HG03354 (cell line): ENCODE measurements around the gene CASP9.
"Not testable (repeated sequence)": the region's sequence is repeated elsewhere in the genome, so short reads cannot be mapped to it uniquely, and the experiment has no call there.

Source experiments
- ATAC-seq: cut with Tn5 transposase; IDR thresholded peaks from one replicate; pipeline ENCODE4 v1.9.1; 2021; ENCODE audit warnings: mild to moderate bottlenecking; ENCODE audit not compliant: unreplicated experiment, poor library complexity, severe bottlenecking

The CASP9 gene

GRCh38 chr1:15526490-15527339, 2.7 kb upstream of the CASP9 start, which contains the start of gene DNAJC16:
Gene DNAJC16, plus strand, starts transcription at chr1:15526848. Its CDS starts 2,258 bp downstream, at chr1:15529106.
- ATAC-seq: peak; percentile 52

GRCh38 chr1:15526021-15526489, 2.0 kb upstream of the CASP9 start:
- ATAC-seq: no peak

- ATAC-seq: peak; percentile 2
Observed at GRCh38 chr1:15525050-15526020, 1.3 kb upstream of the CASP9 start.

GRCh38 chr1:15524283-15525049, 451 bp upstream of the CASP9 start:
- peak; percentile 47 for ATAC-seq

- no peak for ATAC-seq
Observed at GRCh38 chr1:15523104-15524020, 653 bp downstream of the CASP9 start.

DNA sequence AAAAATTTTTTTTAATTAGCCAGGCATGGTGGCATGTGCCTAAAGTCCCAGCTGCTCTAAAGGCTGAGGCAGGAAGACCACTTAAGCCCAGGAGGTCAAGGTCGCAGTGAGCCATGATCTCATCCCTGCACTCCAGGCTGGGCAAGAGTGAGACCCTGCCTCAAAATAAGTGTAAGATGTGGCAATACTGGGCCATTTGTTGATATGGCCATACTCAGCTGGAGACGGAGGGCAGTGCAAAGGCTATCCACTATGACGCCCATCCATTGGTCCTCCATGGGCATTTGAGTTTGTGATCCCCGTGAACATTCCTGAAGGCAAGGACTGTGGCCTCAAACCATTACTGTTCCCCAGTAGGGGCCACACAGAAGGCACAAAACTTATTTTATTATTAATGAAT, 1.5 kb downstream of the CASP9 start:
- ATAC-seq: no peak

- ATAC-seq: not testable (repeated sequence)
Observed at GRCh38 chr1:15521206-15521906, 2.7 kb downstream of the CASP9 start.

DNA sequence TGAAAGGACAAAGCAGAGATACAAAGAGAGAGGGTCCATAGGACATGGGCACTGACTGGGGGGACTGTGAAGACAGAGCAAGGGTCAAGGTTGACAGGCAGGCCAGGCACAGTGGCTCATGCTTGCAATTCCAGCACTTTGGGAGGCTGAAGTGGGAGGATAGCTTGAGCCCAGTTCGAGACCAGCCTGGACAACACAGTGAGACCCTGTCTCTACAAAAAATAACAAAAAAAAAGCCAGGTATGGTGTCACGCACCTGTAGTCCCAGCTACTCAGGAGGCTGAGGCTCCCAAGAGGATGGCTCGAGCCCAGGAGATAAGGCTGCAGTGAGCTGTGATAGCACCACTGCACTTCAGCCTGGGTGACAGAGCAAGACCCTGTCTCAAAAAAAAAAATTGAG, 4.4 kb downstream of the CASP9 start:
- no peak for ATAC-seq

- no peak for ATAC-seq
Observed at GRCh38 chr1:15515022-15515663, 8.9 kb downstream of the CASP9 start.

GRCh38 chr1:15514557-15514956, 9.5 kb downstream of the CASP9 start:
- ATAC-seq: not testable (repeated sequence)

GRCh38 chr1:15513919-15514318, 10.1 kb downstream of the CASP9 start:
- ATAC-seq: no peak

- ATAC-seq: no peak
Observed at GRCh38 chr1:15513192-15513591, 10.8 kb downstream of the CASP9 start.

DNA sequence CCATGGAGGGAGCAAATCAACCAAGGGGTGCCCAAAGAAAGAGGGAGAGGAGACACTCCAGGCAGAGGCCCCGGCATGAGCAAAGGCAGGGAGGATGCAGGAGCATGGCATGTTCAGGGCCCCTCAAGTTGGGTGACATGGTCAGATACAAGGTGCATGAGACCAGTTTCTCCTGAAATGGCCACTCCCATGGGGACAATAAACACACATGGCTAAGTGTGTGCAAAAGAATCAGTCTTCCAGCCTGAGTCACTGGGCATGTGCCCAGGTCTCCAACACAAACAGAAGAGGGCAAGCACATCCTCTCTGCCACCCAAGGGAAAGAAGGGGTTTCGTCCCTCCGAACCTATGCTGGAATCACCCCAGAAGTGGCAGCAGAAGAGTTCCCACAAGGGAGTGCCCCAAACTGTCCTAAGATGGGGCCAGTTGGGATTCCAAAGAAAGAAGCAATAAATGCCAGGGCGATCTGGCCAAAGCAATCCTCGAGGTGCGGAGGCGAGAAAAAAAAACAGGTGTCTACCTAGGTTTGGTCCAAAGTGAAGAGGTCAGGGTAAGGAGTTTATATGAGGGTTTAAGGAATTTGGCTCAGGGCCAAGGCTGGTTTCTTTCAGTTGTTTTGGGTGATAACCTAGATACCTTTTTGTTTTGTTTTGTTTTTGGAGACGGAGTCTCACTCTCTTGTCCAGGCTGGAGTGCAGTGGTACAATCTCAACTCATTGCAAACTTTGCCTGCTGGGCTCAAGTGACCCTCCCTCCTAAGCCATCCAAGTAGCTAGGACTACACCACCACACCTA, 13.2 kb downstream of the CASP9 start:
- no peak for ATAC-seq

- no peak for ATAC-seq
Observed at GRCh38 chr1:15509586-15509985, 14.4 kb downstream of the CASP9 start.

- ATAC-seq: no peak
Observed at GRCh38 chr1:15508700-15509487, 15.1 kb downstream of the CASP9 start.

GRCh38 chr1:15507278-15507677, 16.7 kb downstream of the CASP9 start:
- no peak for ATAC-seq
